HepG2 (cell line): ENCODE measurements around the gene UBC. TPM values are rescaled to one million over a fixed set of nuclear protein-coding genes. Genes with fewer than 3 reads are reported as not detected.

Source experiments
- ATF7 ChIP-seq, 2 experiments: fragments of 450-650 bp in 1 of 2; sonication (generic) in 1 of 2; formaldehyde crosslinking in 1 of 2; IDR thresholded peaks; 2 replicates each; pipeline versions ENCODE4 v1.4.0 to v1.6.1; 2016 to 2020; ENCODE audit warnings: antibody characterized with exemption in 1 of 2, mild to moderate bottlenecking in 1 of 2, missing genetic modification reagents in 1 of 2
- ATRX ChIP-seq: sonication (generic); formaldehyde crosslinking; IDR thresholded peaks from 2 replicates; pipeline ENCODE4 v1.4.0; 2020; ENCODE audit warnings: missing genetic modification reagents, borderline replicate concordance
- EP300 ChIP-seq, 3 experiments: sonication (generic) in 1 of 3; formaldehyde crosslinking in 1 of 3; IDR thresholded peaks; 2 replicates each; pipeline versions ENCODE4 v1.5.1 to v1.6.1; 2011 to 2020; ENCODE audit warnings: low read depth in 2 of 3, low read length in 2 of 3, borderline replicate concordance in 1 of 3, improper control_type of control experiment in 1 of 3, mild to moderate bottlenecking in 1 of 3, missing genetic modification reagents in 1 of 3, moderate library complexity in 1 of 3
- GATA4 ChIP-seq: sonication (generic); IDR thresholded peaks from 2 replicates; pipeline ENCODE4 v1.6.1; 2016; ENCODE audit warnings: antibody characterized with exemption, low read depth, borderline replicate concordance
- GATAD1 ChIP-seq: IDR thresholded peaks from 2 replicates; pipeline ENCODE4 v1.6.1; 2016; ENCODE audit warnings: missing genetic modification reagents, missing compliant biosample characterization
- IKZF1 ChIP-seq: fragments of 450-650 bp; IDR thresholded peaks from 2 replicates; pipeline ENCODE4 v1.7.1; 2016
- NCOA5 ChIP-seq: sonication (generic); formaldehyde crosslinking; IDR thresholded peaks from 2 replicates; pipeline ENCODE4 v1.4.0; 2020; ENCODE audit warnings: missing genetic modification reagents
- NR2F1 ChIP-seq, 2 experiments: fragments of 450-650 bp in 1 of 2; formaldehyde crosslinking in 1 of 2; IDR thresholded peaks; 2 replicates each; pipeline versions ENCODE4 v1.5.0 to v1.6.1; 2016 to 2020; ENCODE audit warnings: mild to moderate bottlenecking in 1 of 2, missing compliant biosample characterization in 1 of 2, missing genetic modification reagents in 1 of 2, moderate library complexity in 1 of 2
- NR3C1 ChIP-seq: sonication (generic); formaldehyde crosslinking; IDR thresholded peaks from 2 replicates; pipeline ENCODE4 v1.4.0; 2020; ENCODE audit warnings: missing genetic modification reagents
- RFXAP ChIP-seq: sonication (generic); formaldehyde crosslinking; IDR thresholded peaks from 2 replicates; pipeline ENCODE4 v1.4.0; 2020; ENCODE audit warnings: missing genetic modification reagents, borderline replicate concordance
- TAF15 ChIP-seq: fragments of 200-400 bp; formaldehyde crosslinking; IDR thresholded peaks from one replicate; pipeline ENCODE4 v1.6.1; 2018; ENCODE audit warnings: mild to moderate bottlenecking, low read depth, low read length; ENCODE audit not compliant: poor library complexity, severe bottlenecking
- ZBTB42 ChIP-seq: sonication (generic); formaldehyde crosslinking; IDR thresholded peaks from 2 replicates; pipeline ENCODE4 v1.5.0; 2020; ENCODE audit warnings: mild to moderate bottlenecking, missing genetic modification reagents
- ZNF431 ChIP-seq: sonication (generic); formaldehyde crosslinking; IDR thresholded peaks from 2 replicates; pipeline ENCODE4 v1.9.0; 2022; ENCODE audit warnings: missing genetic modification reagents, low read depth, mild to moderate bottlenecking, borderline replicate concordance
- ZNF451 ChIP-seq: sonication (generic); formaldehyde crosslinking; IDR thresholded peaks from 2 replicates; pipeline ENCODE4 v1.5.0; 2020; ENCODE audit warnings: mild to moderate bottlenecking, missing genetic modification reagents
- ZNF660 ChIP-seq: sonication (generic); formaldehyde crosslinking; IDR thresholded peaks from 2 replicates; pipeline ENCODE4 v1.5.1; 2020; ENCODE audit warnings: mild to moderate bottlenecking, low read depth, missing genetic modification reagents, borderline replicate concordance
- ZNF7 ChIP-seq: IDR thresholded peaks from 2 replicates; pipeline ENCODE4 v1.6.1; 2016; ENCODE audit warnings: missing biosample characterization, missing genetic modification reagents
- polyA plus RNA-seq, 8 experiments: library from polyadenylated mRNA; depleted of rRNA in 3 of 8; stranded (reverse) in 7 of 8; unstranded in 1 of 8; fragments of >200 nt; fragmentation: Illumina TruSeq in 4 of 8; extraction: Trizol in 4 of 8; gene quantifications; 2 replicates each; pipeline versions ENCODE4 v1.2.1 to v1.2.3, GENCODE V29; 2011 to 2016; ENCODE audit warnings: low read depth in 4 of 8, missing spikeins in 1 of 8, mixed read lengths in 1 of 8; ENCODE audit not compliant: insufficient read depth in 1 of 8
- total RNA-seq, 5 experiments: library from RNA; depleted of rRNA; stranded (reverse); fragments of >200 nt; fragmentation: Illumina TruSeq; extraction: Trizol; gene quantifications; 2 replicates each; pipeline ENCODE4 v1.2.3, GENCODE V29; 2016; ENCODE audit warnings: low read depth in 1 of 5
- TF ChIP-seq, protein P1 (sequence below): sonication (generic); formaldehyde crosslinking; IDR thresholded peaks from 2 replicates; pipeline ENCODE4 v1.5.0; 2020; ENCODE audit warnings: missing genetic modification reagents
- TF ChIP-seq, protein P2 (sequence below): sonication (generic); formaldehyde crosslinking; IDR thresholded peaks from 2 replicates; pipeline ENCODE4 v1.4.0; 2020; ENCODE audit warnings: missing genetic modification reagents, mild to moderate bottlenecking, borderline replicate concordance
- TF ChIP-seq, protein P3 (sequence below): IDR thresholded peaks from 2 replicates; pipeline ENCODE4 v1.6.1; 2016; ENCODE audit warnings: missing biosample characterization, missing genetic modification reagents, low read depth
- TF ChIP-seq, protein P4 (sequence below): IDR thresholded peaks from 2 replicates; pipeline ENCODE4 v1.6.1; 2018; ENCODE audit warnings: missing genetic modification reagents

Gene UBC
- total and polyA plus RNA-seq, 2 of the 13 experiments (the other 11 are each of a cell fraction or from before 2014, with no cell fraction given), result 805 to 1,432 TPM

DNA sequence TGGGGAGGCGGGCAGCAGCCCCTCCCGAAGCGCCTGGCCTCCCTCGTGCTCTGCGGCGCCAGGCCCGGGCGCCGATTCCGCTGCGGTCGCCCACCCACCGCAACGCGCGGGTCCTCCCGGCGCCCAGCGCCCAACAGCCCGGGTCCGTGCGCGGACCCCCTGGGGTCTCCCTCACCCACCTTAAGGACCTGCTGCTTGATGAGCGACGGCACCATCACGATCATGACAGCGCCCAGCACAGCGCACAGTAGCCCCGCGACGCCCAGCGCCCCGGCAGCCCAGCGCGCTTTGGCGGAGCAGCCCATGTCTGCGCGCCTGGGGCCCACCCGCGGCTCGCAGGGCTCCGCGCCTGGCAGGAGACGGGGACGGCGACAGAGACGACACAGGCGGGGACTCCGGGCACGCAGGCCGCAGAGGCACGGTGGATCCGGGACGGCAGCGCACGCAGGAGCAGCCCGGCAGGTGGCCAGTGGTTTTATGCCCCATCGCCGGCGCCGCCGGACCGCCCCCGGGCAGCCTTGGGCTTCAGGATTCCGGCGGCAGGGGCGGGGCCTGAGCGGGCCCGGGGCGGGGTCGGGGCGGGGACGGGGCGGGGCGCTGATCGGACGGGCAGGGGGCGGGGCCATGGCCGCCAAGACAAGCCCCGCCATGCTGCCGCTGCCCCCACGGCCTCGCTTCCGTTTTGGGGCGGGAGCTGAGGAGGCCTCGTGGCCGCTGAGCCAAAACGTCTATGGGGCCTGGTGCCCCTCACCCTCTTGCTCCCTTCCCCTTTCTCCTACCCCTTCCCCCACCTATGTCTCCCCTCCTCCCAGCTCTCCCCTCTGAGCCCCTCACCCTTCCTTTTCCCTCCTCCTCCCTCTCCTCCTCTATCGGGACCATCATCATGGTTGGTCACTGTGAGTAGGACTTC is 50.8 kb downstream of the UBC start, which contains the start of gene SCARB1 (continued):
- TF ChIP-seq, protein P1, sequence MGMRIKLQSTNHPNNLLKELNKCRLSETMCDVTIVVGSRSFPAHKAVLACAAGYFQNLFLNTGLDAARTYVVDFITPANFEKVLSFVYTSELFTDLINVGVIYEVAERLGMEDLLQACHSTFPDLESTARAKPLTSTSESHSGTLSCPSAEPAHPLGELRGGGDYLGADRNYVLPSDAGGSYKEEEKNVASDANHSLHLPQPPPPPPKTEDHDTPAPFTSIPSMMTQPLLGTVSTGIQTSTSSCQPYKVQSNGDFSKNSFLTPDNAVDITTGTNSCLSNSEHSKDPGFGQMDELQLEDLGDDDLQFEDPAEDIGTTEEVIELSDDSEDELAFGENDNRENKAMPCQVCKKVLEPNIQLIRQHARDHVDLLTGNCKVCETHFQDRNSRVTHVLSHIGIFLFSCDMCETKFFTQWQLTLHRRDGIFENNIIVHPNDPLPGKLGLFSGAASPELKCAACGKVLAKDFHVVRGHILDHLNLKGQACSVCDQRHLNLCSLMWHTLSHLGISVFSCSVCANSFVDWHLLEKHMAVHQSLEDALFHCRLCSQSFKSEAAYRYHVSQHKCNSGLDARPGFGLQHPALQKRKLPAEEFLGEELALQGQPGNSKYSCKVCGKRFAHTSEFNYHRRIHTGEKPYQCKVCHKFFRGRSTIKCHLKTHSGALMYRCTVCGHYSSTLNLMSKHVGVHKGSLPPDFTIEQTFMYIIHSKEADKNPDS (CRISPR knock-in tag), result no peak
- TF ChIP-seq TAF15, result no peak
- no peak for TF ChIP-seq NR3C1 (CRISPR knock-in tag)
- peak; percentile 67 for TF ChIP-seq GATA4
- TF ChIP-seq, protein P2, sequence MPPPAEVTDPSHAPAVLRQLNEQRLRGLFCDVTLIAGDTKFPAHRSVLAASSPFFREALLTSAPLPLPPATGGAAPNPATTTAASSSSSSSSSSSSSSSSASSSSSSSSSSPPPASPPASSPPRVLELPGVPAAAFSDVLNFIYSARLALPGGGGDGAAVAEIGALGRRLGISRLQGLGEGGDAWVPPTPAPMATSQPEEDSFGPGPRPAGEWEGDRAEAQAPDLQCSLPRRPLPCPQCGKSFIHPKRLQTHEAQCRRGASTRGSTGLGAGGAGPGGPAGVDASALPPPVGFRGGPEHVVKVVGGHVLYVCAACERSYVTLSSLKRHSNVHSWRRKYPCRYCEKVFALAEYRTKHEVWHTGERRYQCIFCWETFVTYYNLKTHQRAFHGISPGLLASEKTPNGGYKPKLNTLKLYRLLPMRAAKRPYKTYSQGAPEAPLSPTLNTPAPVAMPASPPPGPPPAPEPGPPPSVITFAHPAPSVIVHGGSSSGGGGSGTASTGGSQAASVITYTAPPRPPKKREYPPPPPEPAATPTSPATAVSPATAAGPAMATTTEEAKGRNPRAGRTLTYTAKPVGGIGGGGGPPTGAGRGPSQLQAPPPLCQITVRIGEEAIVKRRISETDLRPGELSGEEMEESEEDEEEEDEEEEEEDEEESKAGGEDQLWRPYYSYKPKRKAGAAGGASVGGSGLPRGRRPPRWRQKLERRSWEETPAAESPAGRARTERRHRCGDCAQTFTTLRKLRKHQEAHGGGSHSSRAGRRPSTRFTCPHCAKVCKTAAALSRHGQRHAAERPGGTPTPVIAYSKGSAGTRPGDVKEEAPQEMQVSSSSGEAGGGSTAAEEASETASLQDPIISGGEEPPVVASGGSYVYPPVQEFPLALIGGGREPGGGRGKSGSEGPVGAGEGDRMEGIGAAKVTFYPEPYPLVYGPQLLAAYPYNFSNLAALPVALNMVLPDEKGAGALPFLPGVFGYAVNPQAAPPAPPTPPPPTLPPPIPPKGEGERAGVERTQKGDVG (CRISPR knock-in tag), result no peak
- TF ChIP-seq ATF7 (IDR thresholded peaks at IDR 0.05), result no peak
- TF ChIP-seq ATF7 (CRISPR knock-in tag; IDR thresholded peaks at IDR 0.05), result no peak
- TF ChIP-seq ATRX (CRISPR knock-in tag), result no peak
- TF ChIP-seq NCOA5, result no peak
- TF ChIP-seq ZNF451 (CRISPR knock-in tag), result peak; percentile 52; the same call in 1 of the 2 replicates
- TF ChIP-seq, protein P3, sequence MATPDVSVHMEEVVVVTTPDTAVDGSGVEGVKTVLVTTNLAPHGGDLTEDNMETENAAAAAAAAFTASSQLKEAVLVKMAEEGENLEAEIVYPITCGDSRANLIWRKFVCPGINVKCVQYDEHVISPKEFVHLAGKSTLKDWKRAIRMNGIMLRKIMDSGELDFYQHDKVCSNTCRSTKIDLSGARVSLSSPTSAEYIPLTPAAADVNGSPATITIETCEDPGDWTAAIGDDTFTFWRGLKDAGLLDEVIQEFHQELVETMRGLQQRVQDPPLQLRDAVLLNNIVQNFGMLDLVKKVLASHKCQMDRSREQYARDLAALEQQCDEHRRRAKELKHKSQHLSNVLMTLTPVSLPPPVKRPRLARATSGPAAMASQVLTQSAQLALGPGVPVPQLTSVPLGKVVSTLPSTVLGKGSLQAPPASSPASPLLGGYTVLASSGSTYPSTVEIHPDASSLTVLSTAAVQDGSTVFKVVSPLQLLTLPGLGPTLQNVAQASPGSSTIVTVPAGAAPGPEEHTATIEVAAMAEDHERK, result no peak
- TF ChIP-seq IKZF1, result no peak
- TF ChIP-seq NR2F1 (CRISPR knock-in tag; IDR thresholded peaks at IDR 0.05), result no peak
- 0 out of 2 replicates have a peak, but pooled peaks have one; percentile 35 for TF ChIP-seq GATAD1 (CRISPR knock-in tag)
- TF ChIP-seq ZBTB42, result no peak
- TF ChIP-seq EP300 (IDR thresholded peaks at IDR 0.05; ENCODE audit: low read depth in 2 of 2, low read length in 2 of 2), result no peak
- TF ChIP-seq EP300 (CRISPR knock-in tag; IDR thresholded peaks at IDR 0.05; ENCODE audit: borderline replicate concordance), result 0 out of 2 replicates have a peak, but pooled peaks have one; percentile 32
- no peak for TF ChIP-seq RFXAP (CRISPR knock-in tag)
- TF ChIP-seq, protein P4, sequence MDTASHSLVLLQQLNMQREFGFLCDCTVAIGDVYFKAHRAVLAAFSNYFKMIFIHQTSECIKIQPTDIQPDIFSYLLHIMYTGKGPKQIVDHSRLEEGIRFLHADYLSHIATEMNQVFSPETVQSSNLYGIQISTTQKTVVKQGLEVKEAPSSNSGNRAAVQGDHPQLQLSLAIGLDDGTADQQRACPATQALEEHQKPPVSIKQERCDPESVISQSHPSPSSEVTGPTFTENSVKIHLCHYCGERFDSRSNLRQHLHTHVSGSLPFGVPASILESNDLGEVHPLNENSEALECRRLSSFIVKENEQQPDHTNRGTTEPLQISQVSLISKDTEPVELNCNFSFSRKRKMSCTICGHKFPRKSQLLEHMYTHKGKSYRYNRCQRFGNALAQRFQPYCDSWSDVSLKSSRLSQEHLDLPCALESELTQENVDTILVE (CRISPR knock-in tag), result 0 out of 2 replicates have a peak, but pooled peaks have one; percentile 39
- TF ChIP-seq ZNF431 (CRISPR knock-in tag), result no peak
- TF ChIP-seq ZNF660 (CRISPR knock-in tag), result no peak
- no peak for TF ChIP-seq ZNF7 (CRISPR knock-in tag)
